A673 (cell line): ENCODE measurements around the gene NOL9. TPM values are rescaled to one million over a fixed set of nuclear protein-coding genes. Genes with fewer than 3 reads are reported as not detected.
A peak's percentile ranks its signal among the peaks of the same experiment; 100 is the strongest.

Experiments
- BruUV-seq: library from RNA; stranded (reverse); fragments of 400-500 nt; replicated peaks from 2 replicates; lab custom pipeline; 2021; lab: Mats Ljungman, UMichigan
- CTCF ChIA-PET: fragments of 300-600 bp; sonication (Branson Sonifier 250); formaldehyde crosslinking; loops from one replicate; lab custom pipeline; 2022; ENCODE audit warnings: antibody characterized with exemption; lab: Charles Lee
- POLR2A ChIA-PET: fragments of 300-600 bp; sonication (Branson Sonifier 250); formaldehyde crosslinking; loops from one replicate; lab custom pipeline; 2022; ENCODE audit warnings: antibody characterized with exemption; ENCODE audit not compliant: low non-redundant PET; lab: Charles Lee
- DNase-seq: peaks from one replicate; pipeline ENCODE4 v3.0.0-alpha.2; 2015; ENCODE audit warnings: low spot score
- H3K27ac ChIP-seq: fragments of 200-600 bp; sonication (generic); 2 replicates; pipeline ENCODE4 v1.5.1; 2016; ENCODE audit warnings: mixed run types, low read depth, mild to moderate bottlenecking, mixed read lengths, antibody characterized with exemption, low read length; ENCODE audit not compliant: poor library complexity, severe bottlenecking
- H3K27me3 ChIP-seq: fragments of 200-600 bp; sonication (generic); replicated peaks from 2 replicates; pipeline ENCODE4 v1.6.1; 2017; ENCODE audit warnings: mixed run types, low read depth, mild to moderate bottlenecking, mixed read lengths, antibody characterized with exemption, low read length; ENCODE audit not compliant: insufficient read depth, poor library complexity
- H3K36me3 ChIP-seq: fragments of 200-600 bp; sonication (generic); 2 replicates; pipeline ENCODE4 v1.6.1; 2016; ENCODE audit warnings: mixed run types, mild to moderate bottlenecking, mixed read lengths, antibody characterized with exemption, low read length; ENCODE audit not compliant: insufficient read depth, poor library complexity, severe bottlenecking
- H3K4me1 ChIP-seq: fragments of 200-600 bp; sonication (generic); 2 replicates; pipeline ENCODE4 v1.6.1; 2017; ENCODE audit warnings: mixed run types, mild to moderate bottlenecking, mixed read lengths, antibody characterized with exemption, low read length; ENCODE audit not compliant: insufficient read depth, poor library complexity, severe bottlenecking
- H3K4me3 ChIP-seq: fragments of 200-600 bp; sonication (generic); 2 replicates; pipeline ENCODE4 v1.5.1; 2016; ENCODE audit warnings: low read depth, mixed run types, mild to moderate bottlenecking, mixed read lengths, low read length; ENCODE audit not compliant: poor library complexity, severe bottlenecking
- H3K9me3 ChIP-seq: fragments of 200-600 bp; sonication (generic); 2 replicates; pipeline ENCODE4 v1.6.1; 2016; ENCODE audit warnings: mixed run types, low read depth, mild to moderate bottlenecking, mixed read lengths, antibody characterized with exemption, low read length; ENCODE audit not compliant: poor library complexity, severe bottlenecking
- CTCF ChIP-seq: fragments of 300-800, 200-600 bp; sonication (generic); conservative IDR thresholded peaks from 2 replicates; pipeline ENCODE4 v1.5.1; 2017; ENCODE audit warnings: low read depth, mild to moderate bottlenecking, antibody characterized with exemption, low read length, moderate library complexity, mixed read lengths
- EZH2 ChIP-seq: fragments of 200-600 bp; sonication (generic); IDR thresholded peaks from 2 replicates; pipeline ENCODE4 v1.6.1; 2017; ENCODE audit warnings: borderline replicate concordance, low read depth, mild to moderate bottlenecking, mixed read lengths, antibody characterized with exemption, low read length; ENCODE audit not compliant: poor library complexity, severe bottlenecking
- intact Hi-C: fragments of 100-400 bp; cut with micrococcal nuclease; formaldehyde crosslinking; loops from one replicate; pipeline ENCODE4 v1.10.0; 2022; ENCODE audit not compliant: unreplicated experiment
- total RNA-seq: library from RNA; stranded (reverse); gene quantifications from 2 replicates; pipeline ENCODE4 v1.2.3, GENCODE V29; 2021

Gene NOL9
- total RNA-seq, 1 experiment from 2014 or later = 55.6 TPM

GRCh38 chr1:6489799-6490180 lies 64.5 kb downstream of the NOL9 start:
- TF ChIP-seq CTCF (peak; percentile 95), EZH2 (no peak)
- intact Hi-C loops = loop anchor here (5.0 kb wide), 1 partner anchor 728 kb away; no protein-coding TSS in a partner anchor
- H3K9me3 ChIP-seq = no peaks in the 10 kb centered on the region
- ChIA-PET POLR2A (no interaction called here), CTCF (interaction anchor here (0.6 to 0.8 kb wide), 3 partner anchors 13 to 107 kb away, joined by 5 to 6 read pairs (median 6); partner anchors contain the start of gene ACOT7)
- DNase-seq = peak; percentile 80
- peaks cover 16% of the 10 kb centered on the region for H3K27me3 ChIP-seq
- peaks cover 14% of the 10 kb centered on the region for H3K4me1 ChIP-seq
- no peak overlapping the region for H3K27ac ChIP-seq
- H3K36me3 ChIP-seq = no peaks in the 10 kb centered on the region
- H3K4me3 ChIP-seq = peak overlapping the region; percentile 55
- no TSS peak for BruUV-seq

GRCh38 chr1:6489383-6489765 lies 64.9 kb downstream of the NOL9 start:
- no peak for DNase-seq
- no TSS peak for BruUV-seq
- H3K36me3 ChIP-seq = no peaks in the 10 kb centered on the region
- H3K27me3 ChIP-seq = peaks cover 20% of the 10 kb centered on the region
- no peak overlapping the region for H3K4me3 ChIP-seq
- no peak for TF ChIP-seq CTCF
- no peak for TF ChIP-seq EZH2
- H3K4me1 ChIP-seq = peaks cover 14% of the 10 kb centered on the region
- intact Hi-C loops = loop anchor here (5.0 kb wide), 1 partner anchor 728 kb away; no protein-coding TSS in a partner anchor
- no peaks in the 10 kb centered on the region for H3K9me3 ChIP-seq
- no peak overlapping the region for H3K27ac ChIP-seq
- POLR2A ChIA-PET = no interaction called here
- CTCF ChIA-PET = interaction anchor here (0.6 kb wide), 1 partner anchor 96 kb away, joined by 6 read pairs; the partner anchor contains the start of gene ACOT7

- no peaks in the 10 kb centered on the region for H3K9me3 ChIP-seq
- no peaks in the 10 kb centered on the region for H3K36me3 ChIP-seq
- BruUV-seq = no TSS peak
- peaks cover 26% of the 10 kb centered on the region for H3K27me3 ChIP-seq
- no peak overlapping the region for H3K4me3 ChIP-seq
- POLR2A ChIA-PET = no interaction called here
- intact Hi-C loops = loop anchor here (5.0 kb wide), 1 partner anchor 729 kb away; no protein-coding TSS in a partner anchor
- DNase-seq = no peak
- H3K27ac ChIP-seq = no peak overlapping the region
- peaks cover 14% of the 10 kb centered on the region for H3K4me1 ChIP-seq
- TF ChIP-seq CTCF = no peak
- no peak for TF ChIP-seq EZH2
- CTCF ChIA-PET = interaction anchor here (0.6 kb wide), 1 partner anchor 95 kb away, joined by 6 read pairs; the partner anchor contains the start of gene ACOT7
These were observed 65.5 kb downstream of the NOL9 start for GRCh38 chr1:6488602-6489382.
